Ishikawa (cell line): ENCODE measurements around the gene OR9Q1.

Experiments used
- EGR1 ChIP-seq: IDR thresholded peaks from 2 replicates; pipeline ENCODE4 v1.6.1; 2012
- EP300 ChIP-seq: IDR thresholded peaks from 2 replicates; pipeline ENCODE4 v1.6.1; 2012; ENCODE audit warnings: borderline replicate concordance
- FOXM1 ChIP-seq: IDR thresholded peaks from 2 replicates; pipeline ENCODE4 v1.6.1; 2012; ENCODE audit warnings: low read depth, borderline replicate concordance
- MAX ChIP-seq: IDR thresholded peaks from 2 replicates; pipeline ENCODE4 v1.6.1; 2012
- NFIC ChIP-seq: IDR thresholded peaks from 2 replicates; pipeline ENCODE4 v1.6.1; 2012
- RAD21 ChIP-seq: IDR thresholded peaks from 2 replicates; pipeline ENCODE4 v1.6.1; 2012; ENCODE audit warnings: low read depth
- REST ChIP-seq: IDR thresholded peaks from 2 replicates; pipeline ENCODE4 v1.6.1; 2012; ENCODE audit warnings: low read depth, mild to moderate bottlenecking
- TCF12 ChIP-seq: IDR thresholded peaks from 2 replicates; pipeline ENCODE4 v1.6.1; 2012; ENCODE audit warnings: low read depth
- TEAD4 ChIP-seq: IDR thresholded peaks from 2 replicates; pipeline ENCODE4 v1.6.1; 2012
- YY1 ChIP-seq: IDR thresholded peaks from 2 replicates; pipeline ENCODE4 v1.6.1; 2012; ENCODE audit warnings: low read depth

GRCh38 chr11:58055806-58056401, 32.2 kb downstream of the OR9Q1 start:
- TF ChIP-seq MAX = no peak
- no peak for TF ChIP-seq TCF12
- no peak for TF ChIP-seq EP300
- TF ChIP-seq TEAD4 = no peak
- TF ChIP-seq RAD21 = no peak
- TF ChIP-seq EGR1 = no peak
- no peak for TF ChIP-seq REST
- no peak for TF ChIP-seq NFIC
- no peak for TF ChIP-seq YY1
- TF ChIP-seq FOXM1 = no peak
